ENCODE measurements around the gene SND1.
A peak's percentile ranks its signal among the peaks of the same experiment; 100 is the strongest.

SND1 gene

DNA sequence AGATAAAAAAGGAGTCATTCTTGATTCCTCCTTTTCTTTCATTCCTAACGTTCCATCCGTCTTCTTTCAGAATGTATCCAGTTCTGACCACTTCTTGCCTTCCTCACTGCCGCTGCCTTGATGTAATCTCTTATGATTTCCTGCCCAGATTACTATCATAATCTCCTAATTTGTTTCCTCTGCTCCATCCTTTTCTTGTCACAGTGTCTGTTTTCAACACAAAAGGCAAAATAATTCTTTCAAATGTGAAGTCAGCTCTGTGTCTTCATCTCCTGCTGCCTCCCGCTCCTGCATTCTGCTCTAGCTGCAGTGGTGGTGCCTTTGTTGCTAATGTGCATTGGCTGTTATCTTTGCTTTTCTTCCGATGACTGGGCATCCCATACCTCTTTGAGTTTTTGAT lies 150.9 kb downstream of the SND1 start:
- Mint-ChIP-seq H3K4me1 (peaks cover 16% of the 10 kb centered on the region), H3K9me3 (no peaks in the 10 kb centered on the region), H3K27ac (no peak overlapping the region), H3K36me3 (peaks cover 24% of the 10 kb centered on the region), H3K4me3 (no peak overlapping the region), H3K27me3 (no peaks in the 10 kb centered on the region)
- no peak for ATAC-seq

DNA sequence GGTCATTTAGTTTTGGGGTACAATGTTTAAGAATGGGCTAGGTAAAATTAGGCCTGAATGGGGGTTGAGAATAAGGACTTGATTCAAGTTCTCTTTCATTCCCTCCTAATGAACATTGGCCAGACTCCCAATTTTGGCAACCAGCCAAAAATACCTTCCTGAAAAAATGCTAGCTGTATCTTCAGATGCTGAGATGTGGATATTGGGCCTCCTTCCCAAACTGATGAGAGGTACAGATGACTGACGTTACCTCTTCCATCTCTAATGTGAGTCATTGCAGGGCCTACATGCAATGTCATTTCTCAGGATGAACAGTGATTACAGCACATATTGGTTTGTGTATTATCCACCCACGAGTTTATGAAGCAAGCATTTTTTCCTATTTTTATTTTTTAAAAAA lies 151.6 kb downstream of the SND1 start:
- Mint-ChIP-seq H3K27me3 (no peaks in the 10 kb centered on the region), H3K4me1 (peaks cover 12% of the 10 kb centered on the region), H3K4me3 (no peak overlapping the region), H3K9me3 (no peaks in the 10 kb centered on the region), H3K36me3 (peaks cover 27% of the 10 kb centered on the region), H3K27ac (no peak overlapping the region)
- ATAC-seq = no peak

DNA sequence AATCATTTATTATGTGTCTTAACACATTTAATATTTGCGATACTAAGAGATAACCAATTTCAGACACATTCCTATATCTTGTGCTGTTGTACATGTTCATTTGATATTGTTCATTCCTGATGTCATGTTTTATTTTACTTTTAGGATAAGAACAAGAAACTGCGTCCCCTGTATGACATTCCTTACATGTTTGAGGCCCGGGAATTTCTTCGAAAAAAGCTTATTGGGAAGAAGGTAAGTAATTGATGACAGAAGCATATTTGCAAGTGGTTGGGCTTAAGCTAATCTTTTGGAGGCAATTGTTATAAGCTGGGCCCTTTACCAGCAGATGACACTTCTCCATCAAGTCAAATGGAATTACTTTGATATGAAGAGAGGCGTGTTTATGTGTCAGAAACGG lies 155.3 kb downstream of the SND1 start:
- Mint-ChIP-seq H3K27me3 (no peaks in the 10 kb centered on the region), H3K4me1 (peaks cover 16% of the 10 kb centered on the region), H3K9me3 (no peaks in the 10 kb centered on the region), H3K36me3 (peaks cover 46% of the 10 kb centered on the region), H3K27ac (no peak overlapping the region), H3K4me3 (no peak overlapping the region)
- no peak for ATAC-seq

DNA sequence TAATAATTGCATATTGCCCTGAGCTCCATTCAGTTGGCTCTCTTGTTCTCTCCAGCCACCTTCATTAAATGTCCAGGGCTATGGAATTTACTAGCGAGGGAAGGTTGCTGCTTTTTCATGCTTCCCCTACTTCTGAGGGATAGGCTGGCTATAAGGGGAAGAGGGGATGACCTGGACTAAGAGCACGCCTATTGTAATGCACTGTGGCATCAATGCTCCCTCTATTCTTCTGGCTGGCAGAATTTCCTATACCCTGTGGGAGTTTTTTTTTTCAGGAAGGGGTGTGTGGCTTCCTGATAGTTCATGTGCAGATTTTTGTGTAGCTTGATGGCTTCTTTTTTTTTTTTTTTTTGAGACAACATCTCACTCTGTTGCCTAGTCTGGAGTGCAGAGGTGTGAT lies 155.8 kb downstream of the SND1 start:
- Mint-ChIP-seq H3K36me3 (peaks cover 46% of the 10 kb centered on the region), H3K9me3 (no peaks in the 10 kb centered on the region), H3K27me3 (no peaks in the 10 kb centered on the region), H3K4me3 (no peak overlapping the region), H3K4me1 (peaks cover 16% of the 10 kb centered on the region), H3K27ac (no peak overlapping the region)
- ATAC-seq = no peak

DNA sequence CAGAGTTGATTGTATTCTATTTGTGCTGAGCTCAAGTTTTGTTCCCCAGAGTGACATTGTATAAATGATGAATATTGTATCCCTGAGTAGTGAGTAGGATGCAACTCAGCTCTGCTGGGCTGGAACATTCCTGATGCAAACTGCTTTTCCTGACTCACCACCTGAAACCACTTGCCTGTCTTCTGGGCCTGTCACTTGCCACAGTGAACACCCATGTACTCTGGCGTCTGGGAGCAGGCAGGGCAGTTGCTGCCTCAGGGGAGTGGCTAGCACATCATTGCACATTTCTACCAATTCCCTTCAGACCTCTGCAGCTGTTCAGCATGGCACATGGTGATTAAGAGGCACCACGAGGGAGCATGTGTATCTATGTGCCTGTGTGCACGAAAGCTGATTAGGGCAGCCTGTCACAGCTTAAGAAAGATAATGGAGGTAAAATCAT lies 157.3 kb downstream of the SND1 start:
- Mint-ChIP-seq H3K9me3 (no peaks in the 10 kb centered on the region), H3K27me3 (no peaks in the 10 kb centered on the region), H3K36me3 (peaks cover 58% of the 10 kb centered on the region), H3K27ac (no peak overlapping the region), H3K4me1 (peaks cover 28% of the 10 kb centered on the region), H3K4me3 (no peak overlapping the region)
- no peak for ATAC-seq

DNA sequence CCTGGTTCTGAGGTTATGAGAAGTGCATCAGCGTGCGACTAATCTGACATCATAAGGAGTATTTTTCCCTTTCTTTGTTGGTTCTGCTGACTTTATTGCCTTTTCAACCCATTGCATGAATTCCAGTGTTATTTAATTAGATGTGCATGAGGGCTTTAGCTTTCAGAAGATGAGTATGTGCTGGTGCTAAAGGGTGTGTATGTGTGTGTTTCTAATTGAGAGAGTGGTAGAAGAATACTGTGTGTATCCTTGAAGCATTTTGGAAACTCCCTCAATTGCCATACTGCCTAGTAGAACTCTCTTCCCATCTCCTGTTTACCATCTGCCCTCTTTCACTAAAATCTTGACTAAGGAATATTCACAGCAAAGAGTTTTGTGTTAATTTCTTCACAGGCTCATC lies 158.1 kb downstream of the SND1 start:
- Mint-ChIP-seq H3K36me3 (peaks cover 64% of the 10 kb centered on the region), H3K4me3 (no peak overlapping the region), H3K9me3 (no peaks in the 10 kb centered on the region), H3K27me3 (no peaks in the 10 kb centered on the region), H3K27ac (no peak overlapping the region), H3K4me1 (peaks cover 33% of the 10 kb centered on the region)
- no peak for ATAC-seq

DNA sequence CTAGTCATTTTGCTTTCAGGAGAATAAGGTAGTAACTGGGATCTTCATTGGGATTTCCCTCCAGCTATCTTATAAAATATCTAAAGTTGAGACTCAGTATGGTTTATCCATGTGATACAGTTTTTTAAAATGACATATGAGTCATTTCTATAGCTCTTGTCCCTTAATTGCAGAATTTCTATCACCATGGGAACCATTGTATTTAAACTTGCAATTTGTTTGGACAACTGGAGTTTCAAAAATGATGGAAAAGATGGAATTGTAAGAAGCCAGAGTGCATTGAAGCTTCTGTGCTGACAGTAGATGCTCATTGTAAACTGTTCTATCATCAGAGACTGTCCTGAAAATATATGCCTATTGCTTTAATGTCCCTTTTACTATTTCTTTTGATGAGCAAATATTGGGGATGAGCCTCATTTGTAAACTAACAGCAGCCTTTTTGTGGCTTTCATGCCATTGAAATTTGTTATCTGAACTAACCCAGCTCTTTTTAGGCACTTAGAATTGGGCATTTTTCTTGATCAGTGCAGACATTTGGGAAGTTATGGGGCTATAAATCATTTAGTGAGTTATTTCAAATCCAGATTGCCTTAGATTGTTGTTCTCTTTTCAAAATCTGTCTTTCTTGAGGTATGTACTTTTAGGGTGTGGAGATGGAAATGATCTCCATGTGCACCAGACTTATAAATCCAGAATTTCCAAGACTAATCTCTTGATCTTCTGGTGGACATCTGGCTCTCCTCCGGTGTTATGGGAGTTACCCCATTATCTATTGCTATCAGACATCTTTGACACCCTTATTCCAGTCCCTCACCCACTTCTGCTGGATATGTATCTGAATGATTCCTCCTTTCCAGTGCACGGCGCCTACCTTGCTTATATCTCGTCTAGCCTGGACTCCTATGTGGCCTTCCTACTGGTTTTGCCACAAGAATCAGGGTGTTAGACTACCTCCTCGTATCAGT lies 159.0 kb downstream of the SND1 start:
- Mint-ChIP-seq H3K36me3 (peaks cover 64% of the 10 kb centered on the region), H3K9me3 (no peaks in the 10 kb centered on the region), H3K27me3 (no peaks in the 10 kb centered on the region), H3K27ac (no peak overlapping the region), H3K4me3 (no peak overlapping the region), H3K4me1 (peaks cover 32% of the 10 kb centered on the region)
- ATAC-seq = no peak

DNA sequence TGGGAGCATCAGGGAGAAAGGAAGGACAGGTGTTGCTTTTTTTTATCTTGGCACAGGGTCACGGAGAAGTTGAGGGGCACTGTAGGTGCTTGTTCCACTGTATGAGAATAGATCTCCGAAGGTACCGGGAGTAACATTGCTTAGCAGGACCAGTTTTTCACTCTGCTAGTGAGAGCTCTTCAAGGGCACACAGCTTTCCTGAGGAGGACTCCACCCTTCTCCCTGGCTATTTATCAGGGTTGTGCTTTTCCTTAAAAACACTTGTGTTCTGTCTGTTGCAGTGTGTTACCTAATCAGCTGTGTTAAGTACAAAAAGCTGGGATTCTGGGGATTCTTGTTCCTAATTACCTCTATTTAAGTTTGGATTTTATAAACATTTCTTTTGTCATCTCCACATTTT lies 160.5 kb downstream of the SND1 start:
- Mint-ChIP-seq H3K9me3 (no peaks in the 10 kb centered on the region), H3K36me3 (peaks cover 57% of the 10 kb centered on the region), H3K27me3 (no peaks in the 10 kb centered on the region), H3K4me3 (no peak overlapping the region), H3K27ac (no peak overlapping the region), H3K4me1 (peaks cover 27% of the 10 kb centered on the region)
- ATAC-seq = no peak

DNA sequence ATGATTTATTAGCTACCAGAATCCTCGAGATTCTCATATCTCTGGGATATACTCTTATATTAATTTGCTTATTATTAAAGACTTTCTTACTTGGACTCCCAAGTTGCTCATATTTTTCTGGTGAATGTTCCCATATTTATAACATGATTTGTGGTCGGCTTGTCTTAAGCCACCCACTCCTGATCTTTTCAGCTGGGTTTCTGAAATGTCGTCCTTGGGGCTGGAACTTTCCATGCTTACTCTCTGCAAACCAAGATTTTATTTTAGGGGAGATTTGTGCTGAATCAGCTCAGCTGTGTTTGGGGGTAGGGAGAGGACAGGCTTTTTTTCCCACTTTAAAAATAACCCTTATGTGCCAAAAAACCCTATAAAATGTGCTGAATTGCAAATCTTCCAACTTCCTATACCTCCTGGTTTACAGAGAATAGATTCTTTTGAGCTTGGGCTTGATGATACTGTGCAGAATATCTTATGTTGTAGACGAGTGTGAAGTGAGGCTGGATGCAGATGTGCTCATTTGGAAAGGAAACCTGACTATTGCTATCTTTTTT lies 162.1 kb downstream of the SND1 start:
- H3K27ac Mint-ChIP-seq = no peak overlapping the region
- H3K36me3 Mint-ChIP-seq = peaks cover 58% of the 10 kb centered on the region
- H3K27me3 Mint-ChIP-seq = no peaks in the 10 kb centered on the region
- no peak overlapping the region for H3K4me3 Mint-ChIP-seq
- H3K4me1 Mint-ChIP-seq = peaks cover 39% of the 10 kb centered on the region
- no peaks in the 10 kb centered on the region for H3K9me3 Mint-ChIP-seq
- ATAC-seq = no peak

DNA sequence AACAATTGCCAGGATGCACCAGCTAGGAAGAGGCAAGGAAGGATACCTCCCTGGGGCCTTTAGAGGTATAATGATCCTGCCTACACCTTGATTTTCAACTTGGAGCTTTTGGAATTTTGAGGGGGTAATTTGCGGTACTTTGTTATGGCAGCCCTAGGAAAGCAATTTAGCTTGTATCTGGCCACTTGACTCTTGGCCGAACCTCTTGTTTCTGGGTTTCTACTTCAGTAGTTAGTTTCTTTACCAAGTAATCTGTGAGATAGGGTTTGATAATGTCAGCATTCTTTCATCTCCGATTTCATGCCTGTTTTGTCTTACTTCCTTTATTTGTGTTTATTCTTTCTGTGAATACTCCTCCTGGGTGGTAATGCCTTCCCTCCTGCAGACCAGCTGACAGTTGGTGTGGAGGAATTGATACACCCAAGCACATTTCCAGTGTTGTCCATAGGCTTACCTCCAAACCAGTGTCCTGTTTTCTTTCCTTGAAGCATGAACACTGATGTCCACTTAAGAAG lies 163.7 kb downstream of the SND1 start:
- Mint-ChIP-seq H3K4me3 (no peak overlapping the region), H3K9me3 (no peaks in the 10 kb centered on the region), H3K27ac (no peak overlapping the region), H3K36me3 (peaks cover 44% of the 10 kb centered on the region), H3K4me1 (peaks cover 51% of the 10 kb centered on the region), H3K27me3 (no peaks in the 10 kb centered on the region)
- ATAC-seq = no peak

DNA sequence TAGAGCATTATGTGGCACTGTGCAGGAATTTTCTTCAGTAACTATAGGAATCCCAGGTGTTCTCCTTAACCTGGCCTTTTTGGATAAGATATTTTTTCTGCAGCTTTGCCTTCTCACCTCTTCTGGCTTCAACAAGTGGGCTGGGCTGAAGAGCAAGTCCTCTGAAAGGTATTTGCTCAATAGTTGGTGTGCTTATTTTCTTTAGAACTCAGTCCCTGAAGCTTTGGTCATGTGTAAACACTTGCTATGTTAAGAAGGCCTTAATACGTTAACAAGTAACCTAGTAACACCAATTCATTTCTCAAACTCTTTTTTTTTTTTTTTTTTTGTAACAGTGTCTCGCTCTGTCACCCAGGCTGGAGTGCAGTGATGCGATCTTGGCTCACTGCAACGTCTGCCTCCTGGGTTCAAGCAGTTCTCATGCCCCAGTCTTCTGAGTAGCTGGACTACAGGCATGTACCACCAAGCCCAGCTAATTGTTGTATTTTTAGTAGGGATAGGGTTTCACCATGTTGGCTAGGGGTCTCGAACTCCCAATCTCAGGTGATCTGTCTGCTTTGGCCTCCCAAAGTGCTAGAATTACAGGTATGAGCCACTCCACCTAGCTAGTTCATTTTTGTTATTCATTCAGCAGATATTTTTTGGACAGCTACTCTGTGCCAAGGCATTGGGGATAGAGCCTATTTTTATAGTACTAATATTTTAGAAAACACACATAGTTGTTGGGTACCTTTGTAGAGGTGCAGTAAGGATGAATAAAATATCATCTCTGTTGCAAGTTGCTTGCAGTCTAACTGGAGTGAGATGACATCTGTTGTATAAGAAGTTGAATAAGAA lies 164.6 kb downstream of the SND1 start:
- Mint-ChIP-seq H3K27ac (no peak overlapping the region), H3K4me3 (no peak overlapping the region), H3K36me3 (peaks cover 52% of the 10 kb centered on the region), H3K9me3 (no peaks in the 10 kb centered on the region), H3K27me3 (no peaks in the 10 kb centered on the region), H3K4me1 (peaks cover 58% of the 10 kb centered on the region)
- ATAC-seq = no peak

DNA sequence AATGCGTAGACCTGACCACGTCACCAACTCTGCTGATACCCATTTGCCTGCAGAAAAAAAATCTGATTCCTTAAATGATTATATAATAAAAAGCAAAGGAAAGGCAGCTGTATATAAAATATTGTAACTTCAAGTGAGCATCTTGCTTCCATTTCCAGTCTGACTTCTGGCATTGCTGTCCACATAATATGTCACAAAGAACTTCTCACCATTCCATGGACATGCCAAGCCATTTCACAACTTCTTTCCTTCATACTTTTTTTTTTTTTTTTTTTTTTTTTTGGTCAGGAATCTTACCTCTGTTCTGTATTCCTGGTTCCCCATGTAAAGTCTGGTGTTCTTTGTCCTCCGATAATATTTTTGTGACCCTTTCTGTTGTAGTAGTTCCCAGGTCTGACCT lies 165.5 kb downstream of the SND1 start:
- Mint-ChIP-seq H3K27me3 (no peaks in the 10 kb centered on the region), H3K36me3 (peaks cover 52% of the 10 kb centered on the region), H3K4me1 (peaks cover 58% of the 10 kb centered on the region), H3K27ac (no peak overlapping the region), H3K4me3 (no peak overlapping the region), H3K9me3 (no peaks in the 10 kb centered on the region)
- ATAC-seq = no peak

DNA sequence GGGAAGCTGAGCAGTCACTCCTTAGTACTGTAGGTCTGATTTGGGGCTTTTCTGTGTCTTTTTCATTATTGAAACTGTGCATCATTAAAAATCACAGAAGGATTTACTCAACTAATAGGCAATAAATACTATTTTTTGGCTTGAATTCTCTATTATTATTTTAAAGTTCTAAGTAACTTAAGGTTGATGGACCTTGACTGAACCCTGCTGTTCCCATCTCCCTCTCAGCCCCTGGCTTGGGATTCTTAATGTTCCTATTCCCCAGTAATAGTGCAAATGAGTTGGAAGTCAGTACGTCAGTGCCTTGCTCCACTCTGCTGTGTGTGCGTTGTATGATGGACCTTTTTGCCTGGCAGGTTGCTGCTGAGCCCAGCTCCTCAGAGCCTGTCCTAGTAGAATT lies 166.3 kb downstream of the SND1 start:
- no peak for ATAC-seq
- H3K4me3 Mint-ChIP-seq = no peak overlapping the region
- H3K36me3 Mint-ChIP-seq = peaks cover 47% of the 10 kb centered on the region

DNA sequence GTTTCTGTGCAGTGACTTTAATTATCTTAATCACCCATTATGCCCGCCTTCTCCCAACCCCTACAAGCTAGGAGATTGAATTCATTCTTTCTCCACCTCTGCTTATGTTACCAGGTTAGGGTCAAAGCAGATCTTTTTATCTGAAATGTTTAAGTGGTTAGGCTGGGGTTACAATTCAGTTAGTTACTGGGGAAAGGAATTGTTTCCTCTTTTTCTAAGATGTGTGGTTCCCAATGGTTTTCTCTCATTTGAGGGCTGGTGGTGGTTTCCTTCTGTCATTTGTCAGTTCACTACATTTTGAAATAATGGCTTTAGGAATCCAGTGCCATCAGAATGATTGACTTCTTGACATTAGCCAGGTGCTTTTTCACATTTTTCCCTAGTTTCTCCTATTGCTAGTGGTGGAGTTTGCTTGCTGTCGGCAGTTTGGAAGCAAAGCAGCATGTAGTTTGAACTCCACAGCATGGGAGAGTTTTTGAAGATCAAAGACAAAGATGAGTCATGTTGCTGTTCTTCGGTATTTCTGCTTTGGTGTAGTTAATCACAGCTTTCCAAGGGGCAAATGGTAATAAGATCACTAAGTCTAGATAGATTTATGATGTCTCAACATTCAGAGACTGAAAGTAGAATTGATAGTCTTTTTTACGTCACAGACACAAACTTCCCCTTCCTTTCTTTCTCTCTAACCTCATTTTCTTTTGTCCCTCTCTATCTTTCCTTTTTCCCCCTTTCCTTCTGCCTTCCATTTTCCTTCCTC lies 168.2 kb downstream of the SND1 start:
- peaks cover 33% of the 10 kb centered on the region for H3K36me3 Mint-ChIP-seq
- peaks cover 51% of the 10 kb centered on the region for H3K4me1 Mint-ChIP-seq
- peak; percentile 73 for ATAC-seq
- H3K9me3 Mint-ChIP-seq = no peaks in the 10 kb centered on the region
- no peaks in the 10 kb centered on the region for H3K27me3 Mint-ChIP-seq
- peak overlapping the region; percentile 59 for H3K27ac Mint-ChIP-seq
- H3K4me3 Mint-ChIP-seq = peak overlapping the region; percentile 13

More for the DNA sequence above, 166.3 kb downstream of the SND1 start:
- H3K27me3 Mint-ChIP-seq = no peaks in the 10 kb centered on the region
- peaks cover 62% of the 10 kb centered on the region for H3K4me1 Mint-ChIP-seq
- no peaks in the 10 kb centered on the region for H3K9me3 Mint-ChIP-seq
- H3K27ac Mint-ChIP-seq = peak overlapping the region; percentile 45

DNA sequence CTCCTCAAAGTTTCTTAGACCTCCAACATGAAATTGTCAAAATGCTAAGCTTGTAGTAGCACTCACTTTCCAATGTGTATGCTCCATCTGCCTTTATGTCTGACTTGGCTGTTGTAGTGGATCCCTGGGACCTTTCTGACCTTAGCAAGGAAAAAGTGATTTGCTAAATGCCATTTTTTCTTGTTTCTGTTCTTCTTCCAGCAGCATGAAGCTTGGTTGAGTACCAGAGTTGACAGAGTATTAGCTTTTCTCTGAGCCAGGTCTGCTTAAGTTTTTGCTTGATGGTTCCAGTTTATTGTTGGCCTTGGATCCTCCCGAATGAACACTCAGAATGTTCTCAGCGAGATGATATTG lies 168.7 kb downstream of the SND1 start:
- peak; percentile 31 for ATAC-seq
- H3K9me3 Mint-ChIP-seq = no peaks in the 10 kb centered on the region
- H3K4me1 Mint-ChIP-seq = peaks cover 47% of the 10 kb centered on the region
- H3K36me3 Mint-ChIP-seq = peaks cover 27% of the 10 kb centered on the region
- H3K4me3 Mint-ChIP-seq = peak overlapping the region; percentile 13
- peak overlapping the region; percentile 59 for H3K27ac Mint-ChIP-seq
- H3K27me3 Mint-ChIP-seq = no peaks in the 10 kb centered on the region
